Dermis blood vessel endothelial cell (primary cell): ENCODE results near the gene PRKCB. TPM values are rescaled to one million over a fixed set of nuclear protein-coding genes. Genes with fewer than 3 reads are reported as not detected.
"Not testable (repeated sequence)": the region's sequence is repeated elsewhere in the genome, so short reads cannot be mapped to it uniquely, and the experiment has no call there.

ENCODE experiments used
- DNase-seq: peaks from one replicate; pipeline ENCODE4 v3.0.0; 2010
- total RNA-seq: library from RNA; depleted of rRNA; stranded (reverse); fragments of >200 nt; gene quantifications from 2 replicates; pipeline ENCODE4 v1.2.3, GENCODE V29; 2014

PRKCB gene
- total RNA-seq, 1 donor from 2014 or later, result not detected

DNA sequence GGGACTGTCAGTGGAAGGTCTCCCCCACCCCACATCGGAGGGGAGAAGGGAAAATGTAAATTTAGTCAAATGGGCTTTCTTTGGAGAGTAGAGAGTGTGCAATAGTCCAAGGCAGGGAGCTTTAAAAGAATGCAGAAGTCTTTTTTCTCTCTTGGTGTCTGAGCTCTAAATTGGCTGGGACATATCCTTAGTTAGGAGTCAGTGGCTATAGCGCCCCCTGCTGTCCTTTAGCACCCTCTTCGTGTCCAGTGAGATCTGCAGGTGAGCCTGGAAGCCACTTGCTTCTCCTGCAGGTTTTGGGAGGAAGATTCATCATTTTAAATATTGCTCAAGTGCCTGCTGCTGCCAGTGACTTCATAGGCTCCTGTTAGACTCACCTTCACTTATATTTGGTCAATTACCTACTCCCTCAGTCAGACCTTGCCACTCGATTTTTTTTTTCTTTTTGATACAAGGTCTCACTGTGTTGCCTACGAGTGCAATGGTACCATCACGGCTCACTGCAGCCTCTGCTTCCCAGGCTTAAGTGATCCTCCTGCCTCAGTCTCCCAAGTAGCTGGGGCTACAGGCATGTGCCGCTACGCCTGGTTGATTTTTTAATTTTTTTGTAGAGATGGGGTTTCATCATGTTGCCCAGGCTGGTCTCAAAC lies 174.8 kb downstream of the PRKCB start:
- DNase-seq, result peak; percentile 85

DNA sequence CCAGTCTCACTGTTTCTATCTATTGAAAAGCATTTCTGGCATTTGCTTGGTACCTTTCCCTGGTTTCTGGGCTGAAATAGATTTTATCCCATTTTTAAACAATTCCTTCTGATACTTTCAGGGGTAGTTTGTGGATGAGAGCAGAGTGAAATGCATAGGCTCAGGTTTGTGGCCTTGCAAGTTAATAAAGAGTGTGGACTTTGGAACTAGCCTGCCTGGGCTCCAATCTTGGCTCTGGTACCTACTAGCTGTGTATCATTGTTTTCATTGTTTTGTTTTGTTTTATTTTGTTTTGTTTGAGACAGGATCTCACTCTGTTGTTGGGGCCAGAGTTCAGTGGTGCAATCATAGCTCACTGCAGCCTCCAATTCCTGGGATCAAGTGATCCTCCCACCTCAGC lies 175.5 kb downstream of the PRKCB start:
- no peak for DNase-seq

DNA sequence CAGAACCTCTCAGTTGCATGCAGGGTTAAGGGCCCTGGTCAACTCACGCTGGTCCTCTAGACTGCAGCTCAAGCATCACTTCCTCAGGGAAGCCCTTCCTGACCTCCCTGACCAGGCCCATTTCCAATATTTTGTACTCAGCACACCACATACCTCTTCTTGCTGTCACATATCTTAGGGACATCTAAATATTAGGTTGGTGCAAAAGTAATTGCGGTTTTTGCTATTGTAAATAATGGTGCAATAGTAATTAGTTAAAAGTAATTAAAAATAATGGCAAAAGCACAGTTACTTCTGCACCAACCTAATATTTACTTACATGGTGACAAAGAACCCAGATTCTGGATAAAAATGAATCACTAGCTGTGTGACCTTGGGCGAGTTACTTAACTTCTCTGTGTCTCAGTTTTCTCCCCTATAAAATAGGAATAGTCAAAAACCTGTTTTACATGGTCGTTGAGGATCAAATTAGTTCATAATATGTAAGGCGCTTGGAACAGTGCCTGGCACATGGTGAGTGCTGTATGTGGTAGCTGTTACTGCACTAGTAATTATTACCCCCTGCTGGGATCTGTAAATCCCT lies 177.4 kb downstream of the PRKCB start:
- no peak for DNase-seq

GRCh38 chr16:24013864-24014645 lies 178.3 kb downstream of the PRKCB start:
- no peak for DNase-seq

- not testable (repeated sequence) for DNase-seq
Measured at GRCh38 chr16:24014955-24015354, 179.2 kb downstream of the PRKCB start.

DNA sequence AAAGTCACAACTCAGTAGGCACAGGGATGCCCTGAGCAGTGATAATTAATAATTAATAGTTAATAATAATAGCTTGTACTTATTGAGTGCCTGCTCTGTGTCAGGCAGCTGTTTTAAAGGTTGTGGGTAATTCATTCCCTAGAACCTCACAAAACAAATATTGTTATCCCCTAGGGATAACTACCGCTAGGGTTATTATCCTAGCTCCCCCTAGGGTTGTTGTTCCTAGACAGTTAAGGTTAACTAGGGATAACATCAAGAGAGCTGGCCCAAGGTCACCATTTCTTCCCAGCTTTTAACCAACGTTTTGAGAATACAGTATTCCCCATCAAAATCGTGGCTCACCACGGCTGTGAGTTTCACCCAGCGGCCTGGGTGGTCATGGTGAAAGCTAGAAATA lies 180.1 kb downstream of the PRKCB start:
- DNase-seq, result no peak

DNA sequence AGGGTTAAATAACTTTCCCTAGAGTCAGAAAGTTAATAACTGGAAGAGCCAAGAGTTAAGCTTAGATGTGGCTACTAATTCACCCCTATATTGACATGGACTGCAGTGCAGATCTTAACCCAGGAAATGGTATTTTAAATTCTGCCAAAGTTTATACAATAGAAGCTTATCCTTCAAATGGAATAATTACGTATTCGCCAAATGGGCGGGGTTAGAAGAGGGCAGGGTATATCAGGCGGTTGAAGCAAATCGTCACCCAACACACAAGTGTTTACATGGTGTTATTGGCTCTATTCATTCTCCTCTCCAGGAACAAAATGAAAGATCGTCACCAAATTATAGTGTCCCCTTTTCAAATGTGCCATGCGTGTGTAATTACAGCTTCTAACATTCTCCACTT lies 182.7 kb downstream of the PRKCB start:
- no peak for DNase-seq

GRCh38 chr16:24022797-24023196 lies 187.0 kb downstream of the PRKCB start:
- DNase-seq, result no peak

DNA sequence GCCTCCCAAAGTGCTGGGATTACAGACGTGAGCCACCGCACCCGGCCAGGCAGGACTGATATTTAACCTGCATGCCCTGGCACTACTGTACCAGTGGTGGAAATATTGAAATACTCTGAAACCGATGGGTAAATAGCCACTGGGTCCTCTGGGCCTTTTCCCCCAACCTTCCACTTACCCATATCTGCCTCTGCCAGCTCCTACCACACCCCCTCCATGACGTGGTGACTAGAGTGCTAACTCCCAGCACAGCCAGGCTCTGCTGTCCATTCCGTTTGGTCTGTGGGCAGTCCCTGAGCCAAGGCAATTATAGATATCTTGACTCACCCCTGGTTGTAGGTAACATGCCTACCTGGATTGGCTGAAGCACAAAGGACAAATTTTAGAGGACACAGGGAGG lies 187.8 kb downstream of the PRKCB start:
- no peak for DNase-seq

- DNase-seq, result no peak
Measured at GRCh38 chr16:24024971-24025370, 189.2 kb downstream of the PRKCB start.

GRCh38 chr16:24027466-24027865 lies 191.7 kb downstream of the PRKCB start:
- no peak for DNase-seq

DNA sequence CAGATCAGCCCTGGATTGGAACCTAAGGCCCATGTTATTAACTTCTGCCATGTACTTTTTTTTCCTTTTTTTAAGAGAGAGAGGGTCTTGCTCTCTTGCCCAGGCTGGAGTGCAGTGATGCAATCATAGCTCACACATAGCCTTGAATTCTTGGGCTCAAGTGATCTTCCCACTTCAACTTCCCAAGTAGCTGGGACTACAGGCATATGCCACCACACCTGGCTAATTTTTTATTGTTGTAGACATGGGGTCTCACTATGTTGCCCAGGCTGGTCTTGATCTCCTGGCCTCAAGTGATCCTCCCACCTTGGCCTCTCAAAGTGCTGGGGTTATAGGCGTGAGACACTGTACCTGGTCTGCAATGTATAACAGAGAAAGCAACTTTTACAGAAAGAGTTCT lies 194.1 kb downstream of the PRKCB start:
- not testable (repeated sequence) for DNase-seq

DNA sequence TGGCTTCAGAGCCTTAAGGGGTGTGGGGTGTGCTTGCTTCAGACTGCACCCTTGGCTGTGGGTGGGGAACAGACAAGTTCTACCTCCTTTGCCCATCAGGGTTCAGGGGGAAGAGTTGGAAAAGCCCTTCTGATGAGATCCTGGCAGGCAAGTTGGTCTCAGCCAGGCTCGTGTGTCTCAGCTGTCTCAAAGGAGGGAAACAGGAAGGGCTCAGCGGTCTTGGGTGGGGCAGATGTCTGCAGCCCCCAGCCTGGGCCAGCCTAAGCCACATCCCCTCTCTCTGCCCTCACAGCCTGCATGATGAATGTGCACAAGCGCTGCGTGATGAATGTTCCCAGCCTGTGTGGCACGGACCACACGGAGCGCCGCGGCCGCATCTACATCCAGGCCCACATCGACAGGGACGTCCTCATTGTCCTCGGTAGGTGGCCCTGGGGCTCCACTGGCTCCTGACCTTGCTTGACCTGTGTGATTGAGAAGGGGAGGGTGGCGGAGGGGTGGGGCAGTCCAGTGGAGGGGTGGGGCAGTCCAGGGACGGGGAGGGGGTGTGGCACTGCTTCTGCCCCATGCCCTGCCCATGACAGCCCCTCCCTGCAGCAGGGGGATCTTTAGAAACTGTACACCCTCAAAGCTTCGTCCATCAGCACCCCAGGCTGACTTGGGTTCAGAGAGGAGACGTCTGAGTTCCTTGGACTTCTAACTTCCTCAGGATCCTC lies 199.5 kb downstream of the PRKCB start:
- DNase-seq, result no peak

DNA sequence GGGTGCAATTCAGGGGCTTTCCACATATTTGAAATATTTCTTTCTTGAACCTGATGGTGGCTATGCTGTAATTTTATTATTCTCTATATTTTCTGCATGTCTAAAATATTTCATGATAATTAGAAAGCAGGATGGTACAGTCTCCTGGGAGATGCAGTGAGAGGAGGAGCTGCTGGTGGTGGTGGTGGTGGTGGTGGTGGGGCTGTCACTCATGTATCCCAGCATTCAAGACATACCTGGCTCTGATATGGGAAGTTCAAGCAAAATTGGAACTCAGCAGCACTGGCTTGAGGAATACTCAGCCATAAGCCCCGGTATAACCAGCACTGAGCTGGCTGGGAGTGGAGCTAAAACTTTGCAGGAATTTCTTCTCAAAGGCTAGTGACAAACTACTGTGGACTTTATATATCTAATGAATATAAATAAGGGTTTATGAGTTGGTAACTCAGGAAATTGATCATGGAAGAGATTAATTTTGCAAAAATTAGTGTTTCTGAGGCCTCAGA lies 200.3 kb downstream of the PRKCB start:
- DNase-seq, result no peak

- peak; percentile 68 for DNase-seq
Measured at GRCh38 chr16:24036614-24037013, 200.8 kb downstream of the PRKCB start.

GRCh38 chr16:24037335-24037734 lies 201.6 kb downstream of the PRKCB start:
- no peak for DNase-seq

DNA sequence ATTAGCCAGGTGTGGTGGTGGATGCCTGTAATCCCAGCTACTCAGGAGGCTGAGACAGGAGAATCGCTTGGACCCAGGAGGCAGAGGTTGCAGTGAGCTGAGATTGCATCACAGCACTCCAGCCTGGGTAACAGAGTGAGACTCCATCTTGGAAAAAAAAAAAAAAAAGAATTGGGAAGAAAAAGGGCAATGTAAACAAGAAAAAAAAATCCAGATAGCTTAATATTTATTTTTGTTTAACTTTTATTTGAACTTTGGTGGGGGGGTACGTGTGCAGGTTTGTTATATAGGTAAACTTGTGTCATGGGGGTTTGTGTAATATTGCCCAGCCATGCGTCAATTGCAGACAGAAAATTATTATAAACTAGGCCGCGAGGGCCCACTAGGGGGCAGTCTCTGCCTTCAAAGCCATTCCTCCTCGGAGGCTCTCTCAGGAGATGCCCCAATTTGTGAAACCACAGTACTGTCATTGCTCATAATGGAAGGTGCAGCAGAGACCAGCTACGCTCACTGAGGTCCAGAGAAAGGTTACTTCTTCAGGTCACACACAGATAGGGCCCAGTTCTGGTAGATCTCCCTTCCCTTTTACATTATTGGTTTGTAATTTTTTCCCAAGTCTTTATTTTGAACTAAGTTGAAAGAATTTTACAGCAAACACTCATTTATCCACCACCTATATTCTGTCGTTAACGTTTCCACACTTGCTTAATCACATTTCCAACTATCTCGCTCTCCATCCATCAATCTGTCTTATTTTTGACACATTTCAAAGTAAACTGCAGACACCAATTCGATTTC lies 206.2 kb downstream of the PRKCB start:
- peak; percentile 72 for DNase-seq

GRCh38 chr16:24044467-24044866 lies 208.7 kb downstream of the PRKCB start:
- no peak for DNase-seq

DNA sequence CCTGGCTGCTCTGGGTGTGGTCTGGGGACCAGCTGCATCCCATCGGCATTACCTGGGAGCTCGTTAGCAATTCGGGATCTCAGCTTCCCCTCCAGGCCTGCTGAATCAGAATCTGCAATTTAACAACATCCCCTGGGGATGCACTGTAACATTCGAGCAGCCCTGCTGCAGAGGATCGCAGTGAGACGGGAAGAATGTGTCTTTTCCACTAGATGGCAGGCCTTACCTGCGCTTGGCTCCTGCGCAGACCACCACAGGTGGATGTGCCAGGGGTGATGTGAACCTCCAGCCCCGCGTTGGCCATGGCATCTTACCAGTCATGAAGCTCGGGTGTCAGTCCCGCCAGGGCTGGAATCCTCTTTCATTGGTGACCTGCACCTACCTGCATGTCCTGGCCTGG lies 209.9 kb downstream of the PRKCB start:
- peak; percentile 14 for DNase-seq

GRCh38 chr16:24046442-24046841 lies 210.7 kb downstream of the PRKCB start:
- no peak for DNase-seq

DNA sequence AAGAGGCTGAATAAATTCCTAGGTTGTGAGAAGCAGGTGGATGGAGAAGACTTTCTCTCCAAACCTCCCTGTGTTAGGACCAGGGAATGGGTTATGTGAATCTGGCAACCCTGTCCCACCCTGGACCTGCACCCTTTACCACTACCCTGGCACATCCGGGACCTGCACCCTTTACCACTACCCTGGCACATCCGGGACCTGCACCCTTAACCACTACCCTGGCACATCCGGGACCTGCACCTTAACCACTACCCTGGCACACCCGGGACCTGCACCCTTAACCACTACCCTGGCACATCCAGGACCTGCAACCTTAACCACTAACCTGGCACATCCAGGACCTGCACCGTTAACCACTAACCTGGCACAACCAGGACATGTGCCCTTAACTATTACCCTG lies 213.3 kb downstream of the PRKCB start:
- DNase-seq, result no peak

GRCh38 chr16:24051125-24051524 lies 215.3 kb downstream of the PRKCB start:
- no peak for DNase-seq
